ENCODE results near the gene ELOVL1.

ELOVL1 gene

GRCh38 chr1:43352881-43353280 is 14.9 kb downstream of the ELOVL1 start:
- DNase-seq, result no peak

DNA sequence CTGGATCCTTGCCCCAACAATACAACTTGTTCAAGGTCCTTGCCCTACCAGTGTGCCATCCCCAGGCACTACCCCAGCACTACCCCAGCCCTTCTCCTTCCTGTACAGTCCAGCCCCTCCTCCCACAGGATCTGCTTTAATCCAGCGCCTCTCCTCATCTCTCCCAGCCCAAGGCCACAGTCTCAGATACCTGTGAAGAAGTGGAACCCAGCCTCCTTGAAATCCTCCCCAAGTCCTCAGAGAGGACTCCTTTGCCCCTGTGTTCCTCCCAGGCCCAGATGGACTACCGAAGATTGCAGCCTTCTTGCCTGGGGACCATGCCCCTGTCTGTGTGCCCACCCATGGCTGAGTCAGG is 15.5 kb downstream of the ELOVL1 start:
- no peak for DNase-seq

GRCh38 chr1:43351421-43352350 is 16.1 kb downstream of the ELOVL1 start:
- DNase-seq, result no peak

DNA sequence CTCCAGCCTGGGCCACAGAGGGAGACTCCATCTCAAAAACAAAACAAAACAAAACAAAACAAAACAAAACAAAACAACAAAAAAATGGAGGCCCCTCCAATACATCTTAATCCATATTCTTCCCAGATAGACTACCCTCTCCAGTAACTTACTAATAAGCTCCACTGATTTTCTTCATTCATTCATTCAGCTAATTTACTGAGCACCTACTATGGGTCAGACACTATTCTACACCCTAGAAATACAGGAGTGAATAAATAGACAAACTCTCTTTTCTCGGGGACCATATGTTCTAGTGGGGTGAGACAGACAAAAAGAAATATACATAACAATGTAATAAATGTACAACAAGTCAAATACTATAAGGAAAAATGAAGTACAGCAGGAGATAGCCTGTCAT is 16.8 kb downstream of the ELOVL1 start:
- DNase-seq, result no peak

- no peak for DNase-seq
Observed at GRCh38 chr1:43349594-43350306, 18.1 kb downstream of the ELOVL1 start.

DNA sequence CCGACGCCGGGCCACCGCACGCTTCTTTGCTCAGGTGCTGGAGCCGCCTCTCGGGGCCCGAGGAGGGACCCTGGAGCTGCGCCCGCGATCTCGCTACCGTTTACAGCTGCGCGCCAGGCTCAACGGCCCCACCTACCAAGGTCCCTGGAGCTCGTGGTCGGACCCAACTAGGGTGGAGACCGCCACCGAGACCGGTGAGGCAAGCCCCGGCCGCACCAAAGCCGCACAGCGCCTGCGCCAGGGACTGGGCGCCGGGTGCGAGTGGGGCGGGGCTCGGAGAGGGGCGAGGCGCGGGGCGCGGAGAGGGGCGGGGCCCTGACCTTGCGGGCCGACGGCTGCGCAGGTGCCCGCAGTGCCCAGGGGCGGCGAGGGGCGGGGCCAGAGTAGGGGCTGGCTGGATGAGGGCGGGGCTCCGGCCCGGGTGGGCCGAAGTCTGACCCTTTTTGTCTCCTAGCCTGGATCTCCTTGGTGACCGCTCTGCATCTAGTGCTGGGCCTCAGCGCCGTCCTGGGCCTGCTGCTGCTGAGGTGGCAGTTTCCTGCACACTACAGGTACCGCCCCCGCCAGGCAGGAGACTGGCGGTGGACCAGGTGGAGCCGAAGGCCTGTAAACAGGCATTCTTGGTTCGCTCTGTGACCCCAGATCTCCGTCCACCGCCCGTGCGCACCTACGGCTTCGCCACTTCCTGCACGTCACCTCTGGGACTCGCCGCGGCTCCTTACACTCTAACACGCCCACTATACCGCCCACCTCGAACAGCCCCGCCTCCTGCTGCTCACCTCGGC is 18.8 kb downstream of the ELOVL1 start:
- peak in 1 of 2 experiments; percentile 58 for DNase-seq

GRCh38 chr1:43348343-43348808 is 19.4 kb downstream of the ELOVL1 start:
- DNase-seq, result no peak

- no peak for DNase-seq
Observed at GRCh38 chr1:43346636-43347035, 21.2 kb downstream of the ELOVL1 start.

DNA sequence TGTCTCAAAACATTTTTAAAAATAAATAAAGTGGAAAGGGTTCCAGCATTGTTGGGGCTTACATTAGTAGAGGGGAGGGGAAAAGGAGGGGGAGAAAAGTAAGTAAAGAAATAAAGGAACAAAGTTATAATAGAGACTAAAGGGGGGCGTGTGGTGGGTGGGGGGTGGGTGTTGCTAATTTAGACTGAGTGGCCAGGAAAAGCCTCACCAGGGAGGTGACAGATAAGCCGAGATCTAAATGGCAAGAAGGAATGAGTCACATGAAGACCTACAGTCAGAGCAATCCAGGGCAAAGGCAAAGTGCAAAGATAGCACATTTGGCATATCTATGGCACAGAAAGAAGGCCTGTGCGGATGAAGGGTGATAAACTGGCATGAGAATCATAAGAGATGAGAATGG is 22.7 kb downstream of the ELOVL1 start:
- no peak for DNase-seq

GRCh38 chr1:43344267-43344850 is 23.5 kb downstream of the ELOVL1 start:
- no peak for DNase-seq

GRCh38 chr1:43340559-43340958 is 27.3 kb downstream of the ELOVL1 start:
- no peak for DNase-seq

GRCh38 chr1:43339584-43340232 is 28.1 kb downstream of the ELOVL1 start:
- no peak for DNase-seq

DNA sequence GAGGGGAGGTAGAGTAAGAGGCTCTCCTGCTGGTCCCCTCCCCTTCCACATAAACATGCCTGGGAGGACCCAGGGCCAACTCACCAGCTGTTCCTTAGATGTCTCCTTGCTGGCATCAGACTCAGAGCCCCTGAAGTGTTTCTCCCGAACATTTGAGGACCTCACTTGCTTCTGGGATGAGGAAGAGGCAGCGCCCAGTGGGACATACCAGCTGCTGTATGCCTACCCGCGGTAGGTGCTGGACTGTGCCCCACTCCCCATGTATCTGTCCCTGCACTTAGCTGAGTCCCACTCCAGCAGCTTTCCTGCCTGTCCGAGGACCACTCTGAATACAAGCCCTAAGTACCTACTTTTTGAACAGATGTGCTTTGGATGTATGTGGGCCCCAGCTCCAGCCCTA is 29.8 kb downstream of the ELOVL1 start:
- no peak for DNase-seq

GRCh38 chr1:43337588-43337987 is 30.2 kb downstream of the ELOVL1 start, which contains the start of gene MPL:
MPL (plus strand) TSS chr1:43337818; CDS start chr1:43337849, 31 bp downstream.
- no peak for DNase-seq

GRCh38 chr1:43334453-43335205 is 33.2 kb downstream of the ELOVL1 start:
- no peak for DNase-seq

DNA sequence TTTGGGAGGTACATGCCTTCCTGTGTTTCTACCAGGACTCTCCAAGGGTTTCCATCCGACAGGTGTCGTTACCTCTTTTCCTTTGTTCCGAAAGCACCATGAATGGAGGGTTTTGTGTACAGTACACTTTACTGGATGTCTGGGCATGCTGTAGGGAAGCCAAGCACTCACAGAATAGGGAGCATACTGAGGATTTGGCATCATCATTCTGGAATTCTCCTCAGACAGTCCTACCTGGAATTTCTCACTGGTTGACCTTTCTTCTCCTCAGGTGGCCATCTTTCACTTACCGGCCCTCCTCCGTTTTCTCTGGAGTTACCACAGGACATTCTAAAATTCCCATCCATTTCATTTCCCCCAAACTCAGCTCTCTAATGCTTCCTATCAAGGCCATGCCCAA is 36.1 kb downstream of the ELOVL1 start:
- DNase-seq, result no peak

- no peak for DNase-seq
Observed at GRCh38 chr1:43329995-43330751, 37.6 kb downstream of the ELOVL1 start.

GRCh38 chr1:43327549-43328292 is 40.1 kb downstream of the ELOVL1 start:
- no peak for DNase-seq

- DNase-seq, result no peak
Observed at GRCh38 chr1:43325381-43325780, 42.4 kb downstream of the ELOVL1 start.

DNA sequence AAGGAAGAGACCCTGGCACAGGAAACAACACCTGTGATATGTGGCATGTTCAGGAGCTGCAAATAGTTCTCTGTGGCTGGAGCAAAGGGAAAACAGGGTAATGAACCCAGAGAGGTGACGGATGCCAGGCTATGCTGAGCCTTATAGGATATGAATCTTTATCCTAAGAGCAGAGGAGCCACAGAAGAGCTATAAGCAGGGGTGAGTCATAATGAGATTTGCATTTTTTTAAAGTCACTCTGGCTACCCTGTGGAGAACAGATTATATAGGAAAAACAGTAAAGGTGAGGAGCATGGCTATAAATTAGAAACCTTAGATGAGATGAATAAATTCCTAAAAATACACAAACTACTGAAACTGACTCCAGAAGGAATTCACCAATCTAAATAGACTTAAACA is 43.0 kb downstream of the ELOVL1 start:
- DNase-seq, result no peak
